ENCODE measurements around the gene P2RY6. TPM values are rescaled to one million over a fixed set of nuclear protein-coding genes. Genes with fewer than 3 reads are reported as not detected.

The P2RY6 gene
- not detected in 2 replicates for total RNA-seq

DNA sequence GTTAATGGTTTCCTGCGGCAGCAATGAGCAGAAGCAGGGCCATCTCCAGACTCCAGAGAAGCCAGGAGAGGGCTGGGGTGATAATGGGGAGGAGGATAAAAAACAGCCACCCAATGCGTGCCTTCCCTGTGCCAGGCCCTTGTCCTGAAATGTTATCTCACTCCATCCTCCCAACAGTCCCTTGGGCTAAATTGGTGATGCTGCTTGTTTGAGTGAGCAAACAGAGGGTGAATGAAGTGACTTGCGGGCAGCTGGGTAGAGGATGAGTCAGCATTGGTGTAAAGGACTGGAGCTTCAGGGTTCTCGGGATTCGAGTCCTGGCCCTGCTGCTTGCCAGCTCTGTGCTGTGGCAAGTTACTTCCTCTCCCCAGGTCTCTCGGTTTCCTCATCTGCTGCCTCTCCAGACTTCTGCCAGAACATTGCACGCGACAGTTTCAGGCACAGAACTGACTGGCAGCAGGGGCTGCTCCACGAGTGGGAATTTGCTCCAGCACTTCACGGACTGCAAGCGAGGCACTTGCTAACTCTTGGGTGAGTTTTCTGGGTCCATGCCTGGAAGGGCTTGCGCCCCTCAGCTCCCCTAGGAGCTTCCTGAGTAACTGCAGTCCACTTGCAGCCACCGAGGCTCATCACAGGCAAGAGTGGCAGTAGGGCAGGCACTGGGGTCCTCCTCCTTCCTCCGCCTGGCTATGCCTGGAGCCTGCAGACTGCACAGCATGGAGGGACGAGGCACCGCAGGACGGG, at the start of gene P2RY6:
P2RY6 (plus strand) TSS at position 403 of the 744 bp plus-strand sequence. CDS start 24,181 bp downstream, outside the sequence.

GRCh38 chr11:73308003-73308960, 36.1 kb downstream of the P2RY6 start, which contains the start of gene ARHGEF17:
ARHGEF17 (plus strand) TSS chr11:73308276; CDS start chr11:73308639, 363 bp downstream.

Other genes with a start within 250 kb of the P2RY6 start
- gene FCHSD2, start 130.0 kb upstream of the P2RY6 start, total RNA-seq, result 13.8 and 28.1 TPM in 2 replicates
- 0.97 and 4.8 TPM in 2 replicates for gene P2RY2, start 54.1 kb upstream of the P2RY6 start, total RNA-seq
- 16.2 and 49.5 TPM in 2 replicates for gene ARHGEF17, start 35.9 kb downstream of the P2RY6 start, total RNA-seq
- 3.9 and 9.8 TPM in 2 replicates for gene RELT, start 104.1 kb downstream of the P2RY6 start, total RNA-seq